SK-N-SH (cell line): Measurements from ENCODE around the gene ZNF555.

Source experiments
- POLR2AphosphoS5 ChIP-seq: IDR thresholded peaks from 2 replicates; pipeline ENCODE4 v1.6.1; 2012; ENCODE audit warnings: low read depth, low read length
- RFX5 ChIP-seq: IDR thresholded peaks from 2 replicates; pipeline ENCODE4 v1.6.1; 2012; ENCODE audit warnings: mild to moderate bottlenecking, improper control_type of control experiment, low read length
- TF ChIP-seq, protein P1 (sequence below): fragments of 200-600 bp; sonication (generic); IDR thresholded peaks from 2 replicates; pipeline ENCODE4 v1.6.1; 2017; ENCODE audit warnings: antibody characterized with exemption, mild to moderate bottlenecking, moderate library complexity

DNA sequence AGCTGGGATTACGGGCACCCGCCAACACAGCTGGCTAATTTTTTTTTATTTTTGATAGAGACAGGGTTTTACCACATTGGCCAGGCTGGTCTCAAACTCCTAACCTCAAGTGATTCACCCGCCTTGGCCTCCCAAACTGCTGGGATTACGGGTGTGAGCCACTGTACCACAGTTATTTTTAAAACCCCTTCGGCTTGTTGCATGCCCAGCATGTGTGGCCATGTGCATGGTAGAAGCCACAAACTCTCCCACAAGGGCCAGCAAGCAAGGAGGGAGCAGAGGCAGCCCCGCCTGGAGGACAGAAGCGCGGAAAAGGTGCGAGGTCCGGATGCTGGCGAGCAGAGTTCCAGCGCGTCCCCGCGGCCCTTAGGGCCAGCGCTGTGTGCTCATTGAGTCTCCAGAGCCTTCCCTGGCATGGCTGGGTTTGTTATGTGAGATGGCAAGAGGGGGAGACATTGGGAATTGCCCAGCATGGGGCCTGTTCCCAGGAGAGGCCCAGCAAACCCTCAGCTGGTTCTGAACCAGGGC, 43.1 kb upstream of the ZNF555 start:
- TF ChIP-seq, protein P1, sequence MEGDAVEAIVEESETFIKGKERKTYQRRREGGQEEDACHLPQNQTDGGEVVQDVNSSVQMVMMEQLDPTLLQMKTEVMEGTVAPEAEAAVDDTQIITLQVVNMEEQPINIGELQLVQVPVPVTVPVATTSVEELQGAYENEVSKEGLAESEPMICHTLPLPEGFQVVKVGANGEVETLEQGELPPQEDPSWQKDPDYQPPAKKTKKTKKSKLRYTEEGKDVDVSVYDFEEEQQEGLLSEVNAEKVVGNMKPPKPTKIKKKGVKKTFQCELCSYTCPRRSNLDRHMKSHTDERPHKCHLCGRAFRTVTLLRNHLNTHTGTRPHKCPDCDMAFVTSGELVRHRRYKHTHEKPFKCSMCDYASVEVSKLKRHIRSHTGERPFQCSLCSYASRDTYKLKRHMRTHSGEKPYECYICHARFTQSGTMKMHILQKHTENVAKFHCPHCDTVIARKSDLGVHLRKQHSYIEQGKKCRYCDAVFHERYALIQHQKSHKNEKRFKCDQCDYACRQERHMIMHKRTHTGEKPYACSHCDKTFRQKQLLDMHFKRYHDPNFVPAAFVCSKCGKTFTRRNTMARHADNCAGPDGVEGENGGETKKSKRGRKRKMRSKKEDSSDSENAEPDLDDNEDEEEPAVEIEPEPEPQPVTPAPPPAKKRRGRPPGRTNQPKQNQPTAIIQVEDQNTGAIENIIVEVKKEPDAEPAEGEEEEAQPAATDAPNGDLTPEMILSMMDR = no peak
- TF ChIP-seq RFX5 (no peak), POLR2AphosphoS5 (no peak)
